Activated naive CD8-positive, alpha-beta T cell treated with anti-CD3 and anti-CD28 coated beads, Interleukin-2, amount 10 ng/mL, durations not matched to agents 7 days and 5 days (primary cell): Measurements from ENCODE around the gene ASB10. TPM values are rescaled to one million over a fixed set of nuclear protein-coding genes. Genes with fewer than 3 reads are reported as not detected.
A peak's percentile ranks its signal among the peaks of the same experiment; 100 is the strongest.

ENCODE experiments used
- ATAC-seq: fragments of 150-1000 bp; cut with Tn5 transposase; one replicate; pipeline ENCODE4 v1.10.0; 2021; ENCODE audit warnings: low read depth, moderate library complexity
- POLR2A ChIA-PET: fragments of 350-600 bp; sonication (Branson Sonifier 250); formaldehyde crosslinking; loops from one replicate; lab custom pipeline; 2021; ENCODE audit warnings: antibody characterized with exemption; lab: Charles Lee
- DNase-seq: peaks from one replicate; pipeline ENCODE4 v3.0.0; 2021
- H3K27ac Mint-ChIP-seq: one replicate; pipeline ENCODE4 v1.8.0; 2022; ENCODE audit warnings: mild to moderate bottlenecking, mixed read lengths
- H3K27me3 Mint-ChIP-seq: one replicate; pipeline ENCODE4 v1.8.0; 2022; ENCODE audit warnings: mild to moderate bottlenecking, moderate library complexity, mixed read lengths
- H3K36me3 Mint-ChIP-seq: one replicate; pipeline ENCODE4 v1.8.0; 2021; ENCODE audit warnings: mild to moderate bottlenecking, mixed read lengths
- H3K4me1 Mint-ChIP-seq: one replicate; pipeline ENCODE4 v1.8.0; 2021; ENCODE audit warnings: mixed read lengths
- H3K4me3 Mint-ChIP-seq: one replicate; pipeline ENCODE4 v1.8.0; 2022; ENCODE audit warnings: mild to moderate bottlenecking, moderate library complexity, mixed read lengths
- H3K9me3 Mint-ChIP-seq: one replicate; pipeline ENCODE4 v1.8.0; 2021; ENCODE audit warnings: mixed read lengths
- total RNA-seq, 2 experiments: library from RNA; stranded (reverse); gene quantifications; one replicate each; pipeline ENCODE4 v1.2.3, GENCODE V29; 2021

The ASB10 gene
- total RNA-seq, 2 experiments from 2014 or later = not detected

DNA sequence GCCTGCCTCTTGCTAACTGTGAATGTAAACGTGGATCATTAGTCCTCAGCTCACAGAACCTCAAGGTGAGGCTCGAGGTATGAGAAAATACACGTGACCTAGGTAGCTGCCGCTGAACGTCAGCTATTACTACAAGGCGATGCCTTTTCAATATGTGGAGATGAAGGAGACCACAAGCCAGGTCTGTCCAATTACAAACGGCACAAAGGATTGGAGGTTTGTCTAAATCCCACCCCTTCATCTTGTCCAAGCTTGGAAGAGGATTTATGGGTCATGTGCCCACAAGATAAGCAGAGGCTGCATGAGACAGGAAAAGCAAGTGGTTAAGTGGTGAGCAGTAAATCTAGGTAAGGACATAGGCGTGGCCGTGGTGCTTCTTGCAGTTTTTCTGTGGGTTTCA lies 19.9 kb upstream of the ASB10 start:
- H3K27ac Mint-ChIP-seq = peak overlapping the region; percentile 59

GRCh38 chr7:151205730-151206129 lies 18.7 kb upstream of the ASB10 start:
- H3K27ac Mint-ChIP-seq = no peak overlapping the region
- ATAC-seq = no peak
- POLR2A ChIA-PET = no interaction called here

More for the DNA sequence above, 19.9 kb upstream of the ASB10 start:
- H3K4me3 Mint-ChIP-seq = peak overlapping the region; percentile 54
- DNase-seq (no peak), ATAC-seq (peak; percentile 71)
- H3K36me3 Mint-ChIP-seq = peaks cover 6% of the 10 kb centered on the region
- POLR2A ChIA-PET = interaction anchor here (1.6 to 1.8 kb wide), 3 partner anchors 20 to 37 kb away, joined by 5 to 10 read pairs (median 7); partner anchors contain the start of genes ABCF2 and CHPF2
- no peaks in the 10 kb centered on the region for H3K9me3 Mint-ChIP-seq
- peaks cover 11% of the 10 kb centered on the region for H3K27me3 Mint-ChIP-seq
- peaks cover 19% of the 10 kb centered on the region for H3K4me1 Mint-ChIP-seq

GRCh38 chr7:151204383-151205032 lies 17.5 kb upstream of the ASB10 start:
- H3K4me3 Mint-ChIP-seq = no peak overlapping the region
- H3K27ac Mint-ChIP-seq = no peak overlapping the region
- ATAC-seq = no peak

More at GRCh38 chr7:151205730-151206129, 18.7 kb upstream of the ASB10 start:
- Mint-ChIP-seq H3K27me3 (peaks cover 11% of the 10 kb centered on the region), H3K4me3 (no peak overlapping the region), H3K36me3 (peaks cover 1% of the 10 kb centered on the region), H3K9me3 (no peaks in the 10 kb centered on the region), H3K4me1 (peaks cover 19% of the 10 kb centered on the region)
- DNase-seq = no peak

DNA sequence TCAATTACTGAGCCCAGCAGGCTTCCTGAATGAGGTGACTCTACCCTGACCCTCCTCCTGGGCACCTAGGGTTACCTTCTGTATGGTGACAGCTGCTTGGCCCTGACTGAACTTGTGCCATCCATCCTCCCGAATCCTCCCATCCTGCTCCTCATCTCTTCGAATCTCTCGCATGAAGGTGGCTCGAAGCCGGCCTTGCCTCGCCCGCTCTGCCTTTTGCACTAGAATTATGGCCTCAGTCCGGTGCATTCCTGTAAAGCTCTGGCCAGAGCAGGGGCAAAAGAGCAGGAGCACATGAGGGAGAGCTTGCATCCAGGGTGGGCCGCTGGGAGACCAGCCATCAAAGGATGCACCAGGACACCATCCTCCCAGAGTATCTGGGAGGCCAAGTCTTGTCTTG lies 15.8 kb upstream of the ASB10 start:
- Mint-ChIP-seq H3K27me3 (peaks cover 11% of the 10 kb centered on the region), H3K4me3 (no peak overlapping the region), H3K36me3 (no peaks in the 10 kb centered on the region), H3K9me3 (no peaks in the 10 kb centered on the region), H3K27ac (no peak overlapping the region), H3K4me1 (peaks cover 15% of the 10 kb centered on the region)
- DNase-seq (no peak), ATAC-seq (no peak)
- POLR2A ChIA-PET = no interaction called here

More at GRCh38 chr7:151204383-151205032, 17.5 kb upstream of the ASB10 start:
- Mint-ChIP-seq H3K36me3 (peaks cover 1% of the 10 kb centered on the region), H3K9me3 (no peaks in the 10 kb centered on the region), H3K27me3 (peaks cover 11% of the 10 kb centered on the region), H3K4me1 (peaks cover 19% of the 10 kb centered on the region)
- DNase-seq = no peak
- POLR2A ChIA-PET = no interaction called here

- Mint-ChIP-seq H3K36me3 (no peaks in the 10 kb centered on the region), H3K4me1 (peaks cover 4% of the 10 kb centered on the region), H3K9me3 (no peaks in the 10 kb centered on the region), H3K4me3 (no peak overlapping the region), H3K27me3 (peaks cover 11% of the 10 kb centered on the region), H3K27ac (no peak overlapping the region)
- DNase-seq (no peak), ATAC-seq (no peak)
- POLR2A ChIA-PET = no interaction called here
Measured at GRCh38 chr7:151201751-151202150, 14.7 kb upstream of the ASB10 start.

GRCh38 chr7:151201344-151201743 lies 14.3 kb upstream of the ASB10 start:
- no peak for ATAC-seq

GRCh38 chr7:151198945-151199848 lies 12.1 kb upstream of the ASB10 start:
- Mint-ChIP-seq H3K9me3 (no peaks in the 10 kb centered on the region), H3K27ac (no peak overlapping the region), H3K36me3 (no peaks in the 10 kb centered on the region), H3K4me1 (peaks cover 10% of the 10 kb centered on the region), H3K4me3 (no peak overlapping the region), H3K27me3 (peaks cover 9% of the 10 kb centered on the region)
- ATAC-seq (no peak), DNase-seq (peak; percentile 29)
- POLR2A ChIA-PET = no interaction called here

More at GRCh38 chr7:151201344-151201743, 14.3 kb upstream of the ASB10 start:
- DNase-seq = no peak
- H3K4me3 Mint-ChIP-seq = no peak overlapping the region
- no peaks in the 10 kb centered on the region for H3K9me3 Mint-ChIP-seq
- POLR2A ChIA-PET = no interaction called here
- H3K27me3 Mint-ChIP-seq = peaks cover 9% of the 10 kb centered on the region
- H3K27ac Mint-ChIP-seq = no peak overlapping the region
- H3K36me3 Mint-ChIP-seq = no peaks in the 10 kb centered on the region
- peaks cover 1% of the 10 kb centered on the region for H3K4me1 Mint-ChIP-seq

DNA sequence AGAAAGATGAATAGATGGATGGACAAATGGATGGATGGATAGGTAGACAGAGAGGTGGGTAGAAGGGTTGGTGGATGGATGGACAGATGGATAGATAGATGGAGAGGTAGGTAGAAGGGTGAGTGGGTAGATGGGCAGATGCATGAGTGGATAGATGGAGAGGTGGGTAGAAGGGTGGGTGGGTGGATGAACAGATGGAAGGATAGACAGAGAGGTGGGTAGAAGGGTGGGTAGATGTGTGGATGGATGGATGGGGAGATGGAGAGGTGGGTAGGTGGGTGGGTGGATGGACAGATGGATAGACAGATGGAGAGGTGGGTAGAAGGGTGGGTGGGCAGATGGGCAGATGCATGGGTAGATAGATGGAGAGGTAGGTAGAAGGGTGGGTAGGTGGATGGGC lies 10.9 kb upstream of the ASB10 start:
- Mint-ChIP-seq H3K4me3 (no peak overlapping the region), H3K27ac (no peak overlapping the region), H3K27me3 (peaks cover 9% of the 10 kb centered on the region), H3K9me3 (no peaks in the 10 kb centered on the region), H3K36me3 (no peaks in the 10 kb centered on the region), H3K4me1 (peaks cover 12% of the 10 kb centered on the region)
- ATAC-seq (no peak), DNase-seq (no peak)
- POLR2A ChIA-PET = no interaction called here

DNA sequence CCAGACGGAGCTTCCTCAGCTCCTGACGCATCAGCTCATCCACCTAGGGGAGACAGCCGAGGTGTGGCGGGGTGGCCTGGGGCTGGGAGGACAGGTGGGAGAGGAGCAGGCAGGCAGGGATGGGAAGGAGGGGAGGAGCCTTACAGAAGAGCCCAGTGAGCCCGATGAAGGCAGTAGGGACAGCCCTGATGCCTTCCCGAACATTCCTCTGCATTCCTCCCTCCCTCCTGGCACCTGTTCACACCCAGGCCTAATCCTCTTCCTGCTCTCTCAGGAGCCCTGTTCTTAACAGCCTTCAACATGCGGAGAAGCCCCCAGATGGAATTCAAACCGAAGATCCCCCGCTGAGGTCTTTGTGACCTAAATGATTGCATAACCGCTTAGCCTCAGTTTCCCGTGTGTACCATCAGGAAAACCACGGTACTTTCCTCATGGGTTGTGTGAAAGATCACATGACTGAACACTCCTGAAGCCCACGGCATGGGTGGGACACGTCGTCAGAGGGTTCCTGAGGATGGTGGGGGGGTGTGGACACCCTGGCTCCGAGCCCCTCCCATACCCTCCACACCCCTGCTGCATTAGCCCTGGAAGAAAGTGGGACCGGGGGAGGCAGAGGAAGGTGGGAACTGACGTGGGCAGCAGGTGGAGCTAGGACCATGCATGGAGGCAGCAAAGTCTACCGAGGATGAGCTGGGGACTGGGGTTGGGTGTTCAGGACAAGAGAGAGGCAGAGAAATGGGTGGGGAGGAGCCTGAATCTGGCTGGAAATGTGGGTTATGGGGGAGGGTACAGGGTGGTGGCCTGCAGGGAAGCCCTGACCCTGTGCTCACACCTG lies 8.8 kb upstream of the ASB10 start:
- no peaks in the 10 kb centered on the region for H3K9me3 Mint-ChIP-seq
- no peak overlapping the region for H3K27ac Mint-ChIP-seq
- H3K27me3 Mint-ChIP-seq = peaks cover 9% of the 10 kb centered on the region
- no peak overlapping the region for H3K4me3 Mint-ChIP-seq
- POLR2A ChIA-PET = interaction anchor here (0.5 kb wide), 1 partner anchor 60 kb away, joined by 3 read pairs; no protein-coding TSS in a partner anchor
- DNase-seq (no peak), ATAC-seq (no peak)
- peaks cover 10% of the 10 kb centered on the region for H3K4me1 Mint-ChIP-seq
- H3K36me3 Mint-ChIP-seq = no peaks in the 10 kb centered on the region

GRCh38 chr7:151194188-151194587 lies 7.1 kb upstream of the ASB10 start:
- Mint-ChIP-seq H3K27me3 (peaks cover 19% of the 10 kb centered on the region), H3K27ac (no peak overlapping the region), H3K4me3 (no peak overlapping the region), H3K9me3 (no peaks in the 10 kb centered on the region), H3K4me1 (peaks cover 10% of the 10 kb centered on the region), H3K36me3 (no peaks in the 10 kb centered on the region)
- DNase-seq (no peak), ATAC-seq (peak; percentile 52)
- POLR2A ChIA-PET = no interaction called here

DNA sequence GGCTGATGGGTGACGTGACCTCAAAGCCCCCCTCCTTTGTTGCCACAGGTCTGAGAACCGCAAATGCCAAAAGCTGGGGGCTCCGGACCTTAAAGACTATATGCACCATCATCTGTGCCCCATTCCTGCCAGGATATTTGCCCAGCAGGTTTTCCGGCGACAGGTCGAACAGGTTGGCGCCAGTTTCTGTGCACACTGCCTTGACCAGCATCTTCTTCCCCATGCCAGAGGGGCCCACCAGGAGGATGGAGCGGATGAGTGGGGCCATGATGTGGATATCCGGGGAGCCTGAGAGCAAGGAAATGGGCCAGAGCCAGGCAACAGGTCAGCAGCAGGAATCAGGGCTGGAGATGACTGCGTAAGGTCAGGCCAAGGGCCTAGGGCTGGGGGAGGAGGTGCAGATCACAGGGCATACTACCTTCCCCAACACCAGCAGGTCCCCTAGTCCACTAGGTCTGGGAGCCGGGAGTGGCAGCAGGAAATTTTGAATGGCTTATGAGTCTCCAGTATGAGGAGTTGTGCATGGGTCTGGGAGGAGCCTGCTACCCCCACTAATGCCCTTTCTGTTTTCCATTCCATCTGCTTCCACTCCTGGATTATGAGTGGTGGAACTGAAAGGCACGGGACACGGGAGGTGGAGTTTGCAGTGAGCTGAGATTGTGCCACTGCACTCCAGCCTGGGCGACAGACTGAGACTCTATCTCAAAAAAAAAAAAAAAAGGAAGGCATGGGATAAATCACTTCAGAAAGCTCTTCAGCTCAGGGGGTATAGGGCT lies 6.3 kb upstream of the ASB10 start:
- no peak for ATAC-seq
- H3K36me3 Mint-ChIP-seq = no peaks in the 10 kb centered on the region
- H3K4me3 Mint-ChIP-seq = no peak overlapping the region
- peaks cover 21% of the 10 kb centered on the region for H3K27me3 Mint-ChIP-seq
- H3K27ac Mint-ChIP-seq = no peak overlapping the region
- H3K4me1 Mint-ChIP-seq = peaks cover 10% of the 10 kb centered on the region
- no peaks in the 10 kb centered on the region for H3K9me3 Mint-ChIP-seq
- no peak for DNase-seq
- POLR2A ChIA-PET = no interaction called here

DNA sequence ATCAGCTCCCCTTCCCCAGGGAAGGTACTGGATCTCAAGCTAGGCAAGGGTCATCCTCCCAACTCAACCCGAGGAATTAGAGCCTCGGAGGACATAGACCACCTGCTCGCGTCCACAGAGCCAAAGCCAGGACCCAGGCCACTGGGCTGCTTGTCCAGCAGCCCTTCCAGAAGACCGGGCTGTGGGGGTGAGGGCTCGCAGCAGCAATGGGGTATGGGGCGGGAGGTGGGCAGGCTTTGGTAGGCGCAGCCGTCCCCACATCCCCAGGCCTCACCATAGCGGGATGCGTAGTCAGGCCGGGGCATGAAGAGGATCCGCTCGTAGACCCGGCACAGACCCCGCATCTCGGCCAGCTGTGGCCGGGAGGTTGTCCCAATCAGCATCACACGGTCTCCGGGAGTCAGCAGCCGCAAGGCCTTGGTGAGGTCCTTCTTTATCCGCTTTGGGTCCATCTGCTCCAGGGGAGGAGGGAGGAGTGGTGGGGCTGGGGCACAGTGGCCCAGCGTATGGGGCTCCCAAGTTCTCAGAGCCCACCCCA lies 5.0 kb upstream of the ASB10 start:
- Mint-ChIP-seq H3K36me3 (no peaks in the 10 kb centered on the region), H3K4me1 (peaks cover 10% of the 10 kb centered on the region)
- POLR2A ChIA-PET = no interaction called here

More for the DNA sequence above, 5.0 kb upstream of the ASB10 start:
- no peak overlapping the region for H3K4me3 Mint-ChIP-seq
- H3K27ac Mint-ChIP-seq = no peak overlapping the region
- DNase-seq (no peak), ATAC-seq (no peak)
- H3K27me3 Mint-ChIP-seq = peaks cover 24% of the 10 kb centered on the region
- H3K9me3 Mint-ChIP-seq = no peaks in the 10 kb centered on the region
